Stimulated activated naive CD8-positive, alpha-beta T cell treated with anti-CD3 and anti-CD28 coated beads, Interleukin-15, Interleukin-2, amounts not matched to agents 100 ng/mL and 50 ng/mL, for 24 hours (primary cell): ENCODE measurements around the gene POU5F2.

Experiments
- H3K27ac Mint-ChIP-seq: one replicate; pipeline ENCODE4 v1.8.0; 2021; ENCODE audit warnings: mild to moderate bottlenecking, mixed read lengths
- H3K27me3 Mint-ChIP-seq: one replicate; pipeline ENCODE4 v1.8.0; 2021; ENCODE audit warnings: mixed read lengths
- H3K36me3 Mint-ChIP-seq: one replicate; pipeline ENCODE4 v1.8.0; 2021; ENCODE audit warnings: low read depth, mixed read lengths
- H3K4me1 Mint-ChIP-seq: one replicate; pipeline ENCODE4 v1.8.0; 2021; ENCODE audit warnings: low read depth, mixed read lengths
- H3K4me3 Mint-ChIP-seq: one replicate; pipeline ENCODE4 v1.8.0; 2021; ENCODE audit warnings: mild to moderate bottlenecking, mixed read lengths
- H3K9me3 Mint-ChIP-seq: one replicate; pipeline ENCODE4 v1.8.0; 2021; ENCODE audit warnings: mixed read lengths

POU5F2 gene

DNA sequence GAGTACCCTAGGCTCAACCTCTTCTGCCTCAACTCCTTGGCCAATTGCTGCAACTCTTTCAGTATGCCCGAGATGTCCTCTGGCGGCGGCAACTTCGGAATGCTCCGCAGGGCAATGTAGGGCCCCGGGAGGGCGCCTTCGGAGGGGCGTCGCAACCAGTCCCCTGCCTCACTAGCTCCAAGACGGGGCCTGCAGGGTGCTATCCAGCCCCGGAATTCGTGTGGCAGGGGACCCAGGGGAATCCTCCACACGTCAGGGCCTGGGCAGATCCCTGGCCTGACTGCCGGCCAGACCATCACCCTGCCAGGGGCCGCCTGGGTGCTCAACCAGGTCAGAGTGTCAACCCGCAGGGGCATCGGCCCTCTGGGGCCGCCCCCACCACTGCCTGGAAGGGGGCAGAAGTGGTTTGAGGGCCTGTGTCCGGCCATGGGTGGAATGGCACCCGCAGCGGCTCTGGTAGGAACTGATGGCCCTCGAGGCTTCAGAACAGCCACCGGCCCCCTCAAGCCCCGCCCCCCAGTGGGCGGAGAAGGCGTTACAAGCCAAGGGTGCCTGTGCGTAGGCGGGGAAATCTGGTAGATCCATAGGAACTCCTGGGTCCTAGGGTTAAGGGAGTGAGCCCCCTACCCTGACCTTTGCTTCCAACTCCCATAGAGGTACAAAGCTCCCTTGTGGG, at the start of gene POU5F2:
POU5F2 (minus strand) TSS at position 465 of the 676 bp plus-strand sequence; CDS start at position 428, 37 bp downstream.
- Mint-ChIP-seq H3K4me3 (no peak within 1 kb of the TSS), H3K36me3 (peaks cover 58% of the 10 kb centered on the region), H3K27me3 (no peaks in the 10 kb centered on the region), H3K27ac (no peak within 1 kb of the TSS), H3K4me1 (no peaks in the 10 kb centered on the region), H3K9me3 (peaks cover 4% of the 10 kb centered on the region)

GRCh38 chr5:93790401-93790800, 49.0 kb upstream of the POU5F2 start:
- no peak overlapping the region for H3K4me3 Mint-ChIP-seq
- H3K27me3 Mint-ChIP-seq = no peaks in the 10 kb centered on the region
- peaks cover 15% of the 10 kb centered on the region for H3K36me3 Mint-ChIP-seq
- H3K4me1 Mint-ChIP-seq = no peaks in the 10 kb centered on the region
- H3K27ac Mint-ChIP-seq = no peak overlapping the region
- no peaks in the 10 kb centered on the region for H3K9me3 Mint-ChIP-seq

DNA sequence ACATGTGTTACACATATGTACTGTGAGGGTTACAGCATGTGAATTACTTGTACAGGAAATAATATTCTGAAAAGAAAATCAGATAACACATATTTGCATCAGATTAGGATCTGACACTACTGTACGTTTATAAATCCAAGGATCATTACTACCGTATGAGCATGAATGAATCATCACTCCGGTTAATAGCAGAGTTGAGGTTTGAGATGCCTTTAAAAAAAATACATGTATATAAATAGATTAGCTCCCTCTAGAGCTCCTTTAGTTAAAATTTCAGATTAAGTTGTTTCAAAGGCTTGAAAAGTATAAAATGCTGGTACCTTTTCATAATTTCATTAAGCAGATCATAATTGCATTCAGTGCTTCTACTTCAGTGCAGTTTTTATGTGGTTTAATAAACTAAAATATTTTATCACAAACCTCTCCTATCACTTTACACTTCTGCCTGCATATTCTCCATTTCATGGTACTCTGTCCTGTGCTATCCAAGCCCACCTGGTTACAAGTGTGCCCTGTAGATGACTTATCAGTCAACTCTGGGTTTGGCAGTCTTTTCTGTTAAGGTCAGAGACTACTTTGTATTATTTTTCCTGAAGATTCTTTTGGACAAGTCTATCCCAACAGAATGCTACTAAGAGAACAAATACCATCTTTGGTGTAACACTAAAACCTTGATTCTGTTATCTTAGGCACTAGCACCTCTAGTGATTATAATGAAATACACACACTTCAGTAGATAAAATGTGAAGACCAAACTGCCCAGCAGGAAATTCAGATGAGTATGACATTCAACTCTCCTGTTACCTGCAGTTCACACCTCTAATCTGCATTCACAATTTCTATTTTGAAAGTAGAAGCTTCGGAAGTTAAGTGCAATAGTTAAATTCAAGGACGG, 48.0 kb upstream of the POU5F2 start:
- Mint-ChIP-seq H3K9me3 (no peaks in the 10 kb centered on the region), H3K4me1 (no peaks in the 10 kb centered on the region), H3K27me3 (no peaks in the 10 kb centered on the region), H3K27ac (no peak overlapping the region), H3K36me3 (peaks cover 7% of the 10 kb centered on the region), H3K4me3 (no peak overlapping the region)

- Mint-ChIP-seq H3K27me3 (no peaks in the 10 kb centered on the region), H3K4me1 (no peaks in the 10 kb centered on the region), H3K9me3 (no peaks in the 10 kb centered on the region), H3K36me3 (peaks cover 6% of the 10 kb centered on the region), H3K27ac (no peak overlapping the region), H3K4me3 (no peak overlapping the region)
These were observed 46.2 kb upstream of the POU5F2 start for GRCh38 chr5:93787598-93787997.

DNA sequence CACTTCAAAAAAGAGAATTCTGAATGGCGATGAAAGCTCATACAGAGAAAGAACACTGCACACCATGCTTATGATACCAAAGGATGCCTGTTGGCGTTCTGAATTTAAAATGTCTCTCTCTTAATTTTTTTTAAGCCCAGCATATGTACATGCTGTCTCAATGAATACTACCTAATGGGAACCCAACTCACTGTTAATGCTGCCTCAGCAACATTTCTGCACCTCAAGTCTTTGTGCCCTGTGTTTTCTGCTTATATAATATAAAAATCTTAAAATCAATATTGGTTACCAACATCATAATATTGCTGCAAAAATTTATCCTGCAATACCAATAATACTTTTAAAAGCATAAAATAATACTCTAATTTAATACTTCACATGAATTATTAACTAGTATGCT, 44.1 kb upstream of the POU5F2 start:
- H3K4me3 Mint-ChIP-seq = no peak overlapping the region
- no peaks in the 10 kb centered on the region for H3K4me1 Mint-ChIP-seq
- H3K9me3 Mint-ChIP-seq = no peaks in the 10 kb centered on the region
- no peak overlapping the region for H3K27ac Mint-ChIP-seq
- H3K27me3 Mint-ChIP-seq = no peaks in the 10 kb centered on the region
- peaks cover 15% of the 10 kb centered on the region for H3K36me3 Mint-ChIP-seq

DNA sequence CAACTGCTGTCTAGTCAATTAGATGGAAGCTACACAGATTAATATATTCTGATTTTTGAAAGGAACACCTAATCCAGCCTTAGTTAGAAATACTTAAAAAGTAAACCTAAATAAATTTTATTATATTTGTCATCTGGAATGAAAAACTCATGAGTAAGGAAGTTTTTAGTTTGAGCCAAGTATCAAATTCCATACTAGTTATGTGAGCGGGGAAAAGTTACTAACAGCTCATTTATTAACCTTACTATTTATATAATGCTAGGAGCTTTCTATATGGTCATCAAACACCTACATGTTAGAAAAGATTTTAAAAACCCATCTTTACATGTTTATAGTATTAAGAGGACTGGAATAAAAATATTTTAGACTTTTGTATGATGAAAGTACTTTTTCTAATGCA, 41.6 kb upstream of the POU5F2 start:
- Mint-ChIP-seq H3K9me3 (no peaks in the 10 kb centered on the region), H3K27me3 (no peaks in the 10 kb centered on the region), H3K36me3 (peaks cover 15% of the 10 kb centered on the region), H3K4me3 (no peak overlapping the region), H3K4me1 (no peaks in the 10 kb centered on the region), H3K27ac (no peak overlapping the region)

DNA sequence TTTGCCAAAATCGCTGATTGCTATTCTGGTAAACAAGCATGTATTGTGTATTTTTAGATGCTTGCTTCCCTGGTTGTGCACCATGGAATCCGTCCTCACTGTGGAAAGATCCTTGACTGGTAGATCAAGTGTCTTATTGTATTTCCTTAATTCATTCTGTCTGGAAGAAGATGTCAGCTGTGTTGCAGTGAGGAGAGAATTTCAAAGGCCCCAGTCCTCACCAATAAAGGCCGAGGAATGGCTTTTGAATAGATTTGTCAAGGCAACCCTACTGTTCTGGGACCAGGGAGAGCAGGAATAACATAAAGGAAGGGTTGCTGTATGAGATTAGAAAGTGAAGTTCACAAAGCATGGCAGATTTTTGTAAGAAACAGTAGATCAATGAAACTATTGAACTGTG, 36.2 kb upstream of the POU5F2 start:
- H3K27me3 Mint-ChIP-seq = no peaks in the 10 kb centered on the region
- no peaks in the 10 kb centered on the region for H3K4me1 Mint-ChIP-seq
- no peak overlapping the region for H3K4me3 Mint-ChIP-seq
- H3K27ac Mint-ChIP-seq = no peak overlapping the region
- peaks cover 5% of the 10 kb centered on the region for H3K9me3 Mint-ChIP-seq
- H3K36me3 Mint-ChIP-seq = peaks cover 42% of the 10 kb centered on the region

- H3K27me3 Mint-ChIP-seq = no peaks in the 10 kb centered on the region
- H3K36me3 Mint-ChIP-seq = peaks cover 36% of the 10 kb centered on the region
- H3K9me3 Mint-ChIP-seq = peaks cover 25% of the 10 kb centered on the region
- no peak overlapping the region for H3K4me3 Mint-ChIP-seq
- H3K4me1 Mint-ChIP-seq = peaks cover 5% of the 10 kb centered on the region
- H3K27ac Mint-ChIP-seq = no peak overlapping the region
These were observed 15.0 kb upstream of the POU5F2 start for GRCh38 chr5:93756372-93756771.

DNA sequence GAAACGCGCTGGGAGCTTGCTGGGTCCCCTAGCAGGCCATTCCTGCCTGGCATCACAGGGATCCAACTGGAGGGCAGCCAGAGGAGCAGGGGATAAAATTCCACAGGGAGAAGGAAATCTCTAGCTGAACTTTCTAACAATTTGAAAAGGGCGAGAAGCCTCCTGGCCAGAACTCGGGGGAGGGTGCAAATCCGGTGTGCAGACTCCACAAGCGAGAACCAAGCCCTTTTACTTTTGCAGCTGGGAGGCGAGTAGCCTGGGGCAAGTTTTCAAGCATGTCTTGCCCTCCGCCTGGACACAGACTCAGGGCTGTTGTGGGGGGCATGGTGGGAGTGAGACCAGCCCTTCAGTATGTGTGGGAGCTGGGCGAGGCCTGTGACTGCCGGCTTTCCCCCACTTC, 14.3 kb upstream of the POU5F2 start:
- peaks cover 32% of the 10 kb centered on the region for H3K36me3 Mint-ChIP-seq
- no peaks in the 10 kb centered on the region for H3K27me3 Mint-ChIP-seq
- no peak overlapping the region for H3K4me3 Mint-ChIP-seq
- H3K27ac Mint-ChIP-seq = no peak overlapping the region
- H3K4me1 Mint-ChIP-seq = peaks cover 5% of the 10 kb centered on the region
- peaks cover 22% of the 10 kb centered on the region for H3K9me3 Mint-ChIP-seq

DNA sequence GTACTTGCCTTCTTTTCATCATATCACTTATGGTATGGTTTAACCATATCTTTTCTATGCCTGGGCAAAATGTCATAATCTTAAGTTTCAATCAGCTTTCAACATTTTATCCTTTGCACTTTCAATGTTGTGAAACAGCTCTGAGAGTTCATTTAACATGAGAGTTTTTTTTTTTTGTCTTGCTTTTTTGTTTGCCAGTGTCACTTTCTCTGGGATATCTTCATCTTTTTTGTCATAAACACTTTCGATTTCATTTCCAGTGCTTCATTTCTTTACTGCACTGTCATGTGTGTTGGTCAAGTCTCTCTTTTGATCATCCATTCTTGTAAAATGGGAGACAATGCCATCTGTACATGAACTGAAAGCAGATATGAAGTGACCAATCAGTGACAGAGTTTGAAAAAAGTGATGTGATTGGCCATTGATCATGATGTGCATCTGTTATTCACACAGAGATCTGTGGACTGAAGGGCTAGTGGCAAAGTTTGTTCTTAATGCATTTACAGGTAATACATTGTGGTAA, 7.5 kb upstream of the POU5F2 start:
- Mint-ChIP-seq H3K4me3 (no peak overlapping the region), H3K9me3 (peaks cover 4% of the 10 kb centered on the region), H3K36me3 (peaks cover 7% of the 10 kb centered on the region), H3K27me3 (no peaks in the 10 kb centered on the region), H3K27ac (no peak overlapping the region), H3K4me1 (peaks cover 9% of the 10 kb centered on the region)

DNA sequence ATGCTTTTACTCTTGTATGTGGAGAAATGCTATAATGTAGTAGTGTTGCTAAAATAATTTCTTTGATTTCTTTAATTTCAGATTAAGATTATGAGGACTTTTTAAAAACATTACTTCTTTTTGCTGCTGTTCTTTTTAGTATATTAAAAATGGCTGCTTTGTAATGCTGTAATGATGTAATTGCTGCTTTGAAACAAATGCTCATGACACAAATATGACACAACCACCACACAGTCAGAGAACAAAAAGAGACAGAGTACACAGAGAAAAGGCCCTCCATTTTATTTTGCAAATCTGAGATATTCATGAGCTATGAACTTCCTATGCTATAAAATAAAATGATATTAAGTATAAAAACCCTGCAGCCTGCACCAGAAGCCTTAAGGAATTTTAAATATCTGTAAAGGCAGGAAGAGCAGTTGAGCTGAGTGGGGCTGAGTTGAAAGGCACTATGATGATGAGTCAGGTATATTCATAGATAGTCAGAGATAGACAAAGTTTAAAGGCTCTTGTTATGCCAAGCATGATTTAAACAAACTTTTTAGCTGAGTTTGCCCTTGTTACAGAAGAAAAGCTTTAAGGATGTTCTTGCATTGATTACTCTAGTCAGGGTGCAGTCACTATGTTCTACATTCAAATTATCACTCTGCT, 5.1 kb upstream of the POU5F2 start:
- Mint-ChIP-seq H3K27me3 (no peaks in the 10 kb centered on the region), H3K9me3 (peaks cover 4% of the 10 kb centered on the region), H3K36me3 (peaks cover 24% of the 10 kb centered on the region), H3K27ac (no peak overlapping the region), H3K4me1 (peaks cover 5% of the 10 kb centered on the region), H3K4me3 (no peak overlapping the region)

GRCh38 chr5:93736284-93736683, 5.1 kb downstream of the POU5F2 start:
- peaks cover 34% of the 10 kb centered on the region for H3K36me3 Mint-ChIP-seq
- H3K4me1 Mint-ChIP-seq = no peaks in the 10 kb centered on the region

DNA sequence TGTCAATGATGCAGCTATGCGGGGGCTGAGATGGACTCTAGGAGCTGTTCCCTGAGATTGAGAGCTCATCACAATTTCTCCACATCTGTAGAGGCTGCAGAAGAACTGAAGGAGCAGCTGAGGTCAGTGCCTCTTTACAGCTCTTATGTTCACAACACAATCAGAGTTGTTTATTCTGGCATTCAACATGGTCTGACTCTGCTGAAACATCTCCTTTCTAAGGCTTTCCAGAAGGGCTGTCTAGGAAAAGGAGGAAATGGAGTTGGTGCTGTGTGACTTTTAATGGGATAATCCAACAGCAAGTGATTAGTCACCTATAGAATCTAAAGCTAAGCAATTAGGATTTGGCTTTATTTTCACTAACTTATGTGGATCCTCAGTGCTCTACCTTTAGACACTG, 6.0 kb downstream of the POU5F2 start:
- Mint-ChIP-seq H3K4me1 (no peaks in the 10 kb centered on the region), H3K27me3 (no peaks in the 10 kb centered on the region), H3K27ac (no peak overlapping the region), H3K36me3 (peaks cover 30% of the 10 kb centered on the region), H3K9me3 (no peaks in the 10 kb centered on the region), H3K4me3 (no peak overlapping the region)

More at GRCh38 chr5:93736284-93736683, 5.1 kb downstream of the POU5F2 start:
- Mint-ChIP-seq H3K4me3 (no peak overlapping the region), H3K9me3 (no peaks in the 10 kb centered on the region), H3K27ac (no peak overlapping the region), H3K27me3 (no peaks in the 10 kb centered on the region)

GRCh38 chr5:93731987-93732386, 9.4 kb downstream of the POU5F2 start:
- Mint-ChIP-seq H3K27ac (no peak overlapping the region), H3K27me3 (no peaks in the 10 kb centered on the region), H3K36me3 (peaks cover 4% of the 10 kb centered on the region), H3K9me3 (no peaks in the 10 kb centered on the region), H3K4me3 (no peak overlapping the region), H3K4me1 (no peaks in the 10 kb centered on the region)

DNA sequence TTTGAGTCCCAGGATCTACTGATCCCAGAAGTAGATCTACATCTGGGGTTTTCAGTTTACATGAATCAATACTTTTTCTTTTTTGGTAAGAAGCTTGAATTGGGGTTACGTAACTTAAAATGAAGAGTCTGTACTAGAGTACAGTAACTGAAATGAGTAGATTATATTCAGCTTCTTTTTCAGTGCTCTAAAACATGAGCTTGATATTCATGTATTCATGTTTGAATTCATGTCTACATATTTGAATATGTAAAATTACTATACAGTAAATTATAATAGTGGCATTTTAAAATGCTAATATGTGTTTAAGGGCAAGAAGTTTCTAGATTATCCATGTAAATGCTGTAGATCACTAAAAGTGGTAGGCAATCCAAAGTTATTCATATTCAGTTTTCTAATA, 14.8 kb downstream of the POU5F2 start:
- Mint-ChIP-seq H3K9me3 (no peaks in the 10 kb centered on the region), H3K27ac (no peak overlapping the region), H3K36me3 (peaks cover 1% of the 10 kb centered on the region), H3K4me1 (peaks cover 2% of the 10 kb centered on the region), H3K4me3 (no peak overlapping the region), H3K27me3 (no peaks in the 10 kb centered on the region)
